HG02588 (cell line): ENCODE data around the gene NFIX.

ENCODE experiments used
- ATAC-seq: cut with Tn5 transposase; IDR thresholded peaks from one replicate; pipeline ENCODE4 v1.9.1; 2021; ENCODE audit warnings: mild to moderate bottlenecking, moderate library complexity; ENCODE audit not compliant: unreplicated experiment

NFIX gene

DNA sequence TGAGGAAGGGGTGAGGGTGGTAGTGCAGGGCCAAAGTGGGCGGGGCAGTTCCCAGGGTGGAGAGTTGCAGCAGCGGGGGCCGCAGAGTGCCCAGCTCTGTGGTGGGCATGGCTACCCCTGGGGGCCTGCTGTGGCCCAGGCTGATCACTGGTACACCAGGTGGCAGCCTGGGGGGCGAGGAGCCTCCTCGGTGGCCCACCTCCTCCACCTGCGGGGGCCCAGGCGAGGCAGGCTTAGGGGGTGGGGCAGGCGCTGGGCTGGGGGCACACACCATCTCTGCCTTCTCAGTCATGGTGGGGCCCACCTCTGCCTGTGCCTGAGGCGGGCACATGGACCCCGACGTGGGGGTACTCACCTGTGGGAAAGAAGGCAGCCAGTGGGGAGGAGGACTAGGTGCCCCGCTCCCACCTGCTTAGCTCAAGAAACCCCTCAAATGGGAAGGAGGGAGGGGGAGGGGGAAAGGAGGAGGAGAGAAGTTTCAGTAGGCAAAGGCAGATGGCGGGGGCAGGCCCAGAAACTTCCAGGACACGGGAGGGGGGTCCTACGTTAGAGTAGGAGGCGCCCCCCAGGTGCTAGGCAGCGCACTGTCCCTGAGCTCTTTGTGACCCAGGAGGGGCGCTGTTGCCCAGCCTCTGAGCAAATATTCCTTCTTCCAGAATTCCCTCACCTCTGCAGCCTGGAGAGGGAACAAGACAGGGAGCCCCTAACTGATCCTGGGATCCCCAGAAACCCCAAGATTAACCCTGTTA lies 105.7 kb downstream of the NFIX start:
- ATAC-seq, result no peak

GRCh38 chr19:13101590-13102415 lies 106.5 kb downstream of the NFIX start:
- ATAC-seq, result no peak

DNA sequence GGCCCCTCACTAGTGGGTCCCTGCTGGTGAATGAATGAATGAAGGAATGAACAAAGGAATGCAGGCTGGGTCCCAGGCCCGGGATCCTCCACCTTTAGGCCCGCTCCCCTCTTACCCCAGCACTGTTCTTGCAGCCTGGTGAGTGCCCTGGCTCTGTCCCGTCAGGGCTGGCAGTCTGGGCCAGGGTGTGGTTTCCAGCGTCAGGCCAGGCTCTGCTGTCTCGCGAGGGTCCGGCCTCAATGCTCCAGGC lies 107.1 kb downstream of the NFIX start:
- no peak for ATAC-seq

DNA sequence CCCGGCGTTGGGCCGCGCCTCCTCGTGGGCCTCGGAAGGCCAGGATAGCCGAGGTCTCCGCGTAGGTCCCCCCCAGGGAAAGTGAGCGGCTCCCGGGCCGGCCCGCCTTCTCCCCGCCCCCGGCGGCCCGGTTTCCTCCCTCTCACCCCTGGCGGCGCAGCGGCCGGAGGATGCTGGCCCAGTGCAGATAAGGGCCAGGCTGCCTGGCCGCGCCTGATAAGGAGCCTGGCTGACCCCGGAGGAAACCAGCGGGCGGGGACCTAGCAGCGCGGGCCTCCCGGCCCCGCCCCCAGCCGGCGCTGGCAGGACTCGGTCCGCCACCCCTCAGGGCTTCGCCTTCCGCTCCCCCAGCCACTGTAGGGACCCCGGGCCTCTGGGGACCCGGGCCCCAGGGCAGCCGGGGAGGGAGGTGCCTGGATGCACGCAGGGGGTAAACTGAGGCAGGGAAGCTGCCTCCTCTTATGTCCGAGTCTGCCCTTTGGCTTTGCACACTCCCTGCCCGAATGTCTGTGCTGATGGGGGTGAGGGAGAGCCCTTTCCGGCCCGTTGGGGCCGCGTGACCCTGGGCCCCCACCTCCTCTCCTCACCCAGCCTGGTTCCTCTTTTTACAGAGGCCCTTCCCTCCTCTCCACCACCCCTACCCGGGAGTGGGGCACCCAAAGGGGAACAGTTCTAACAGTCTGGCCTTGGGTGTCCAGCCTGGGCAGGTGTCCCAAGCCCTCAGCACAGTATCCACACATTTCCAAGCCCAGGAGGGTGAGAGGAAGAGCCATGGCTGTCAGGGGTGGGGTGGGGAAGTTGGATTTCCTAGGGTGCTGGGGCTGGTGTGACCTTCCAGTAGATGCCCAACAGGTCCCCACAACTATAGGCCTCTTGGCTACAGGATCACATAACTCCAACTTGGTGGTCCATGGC lies 107.6 kb downstream of the NFIX start, which contains the start of gene LYL1:
TSS of gene LYL1 (minus strand) at position 193 of the 915 bp plus-strand sequence. CDS start 1,687 bp downstream, outside the sequence.
- peak; percentile 30 for ATAC-seq

DNA sequence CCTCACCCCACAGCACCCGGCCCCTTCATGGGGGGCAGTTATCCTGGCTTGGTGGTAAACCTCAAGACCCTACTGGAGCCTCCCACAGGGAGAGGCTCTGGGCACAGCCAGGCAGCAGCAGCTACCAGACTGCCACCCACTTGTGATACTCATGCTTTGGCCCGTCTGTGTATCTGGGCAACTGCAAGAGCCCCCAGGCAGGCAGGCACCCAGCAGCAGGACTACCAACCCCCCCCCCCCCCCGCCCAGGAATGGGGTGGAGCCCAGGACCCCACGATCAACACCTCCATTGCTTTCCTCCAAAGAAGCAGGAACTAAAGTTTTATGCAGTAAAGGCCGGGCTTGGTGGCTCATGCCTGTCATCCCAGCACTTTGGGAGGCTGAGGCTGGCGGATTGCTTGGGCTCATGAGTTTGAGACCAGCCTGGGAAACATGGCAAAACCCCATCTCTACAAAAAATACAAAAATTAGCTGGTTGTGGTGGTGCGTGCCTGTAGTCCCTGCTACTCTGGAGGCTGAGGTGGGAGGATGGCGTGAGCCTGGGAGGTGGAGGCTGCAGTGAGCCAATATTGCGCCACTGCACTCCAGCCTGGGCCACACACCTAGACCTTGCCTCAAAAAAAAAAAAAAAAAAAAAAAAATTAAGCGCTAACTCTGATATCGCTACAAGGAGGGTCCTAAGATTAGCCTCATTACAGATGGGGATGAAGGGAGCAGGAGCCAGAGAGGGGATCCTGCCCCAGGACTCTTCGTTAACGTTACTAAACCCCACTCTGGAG lies 108.5 kb downstream of the NFIX start:
- ATAC-seq, result no peak

- no peak for ATAC-seq
Observed at GRCh38 chr19:13104360-13104847, 109.1 kb downstream of the NFIX start.

- ATAC-seq, result no peak
Observed at GRCh38 chr19:13104848-13105711, 109.8 kb downstream of the NFIX start.

GRCh38 chr19:13109361-13110098 lies 114.3 kb downstream of the NFIX start:
- ATAC-seq, result no peak

- ATAC-seq, result no peak
Observed at GRCh38 chr19:13110099-13110610, 114.9 kb downstream of the NFIX start.

GRCh38 chr19:13112555-13112954 lies 117.3 kb downstream of the NFIX start:
- ATAC-seq, result no peak

DNA sequence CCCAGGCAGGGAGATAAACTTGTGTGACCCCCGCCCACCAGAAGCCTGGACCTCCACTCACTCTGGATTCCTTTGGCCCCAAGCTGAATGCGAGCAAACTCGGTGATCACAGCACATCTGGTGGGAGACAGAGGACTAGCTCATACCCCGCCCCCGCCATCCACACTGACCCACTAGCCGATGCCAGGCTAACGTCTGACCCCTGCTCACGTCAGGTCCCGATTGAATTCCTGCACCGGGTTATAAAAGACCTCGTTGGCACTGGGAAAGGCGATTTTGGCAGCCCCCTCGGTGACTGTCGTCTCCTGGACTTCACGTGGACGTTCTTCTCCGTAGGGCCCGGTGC lies 120.6 kb downstream of the NFIX start:
- no peak for ATAC-seq

DNA sequence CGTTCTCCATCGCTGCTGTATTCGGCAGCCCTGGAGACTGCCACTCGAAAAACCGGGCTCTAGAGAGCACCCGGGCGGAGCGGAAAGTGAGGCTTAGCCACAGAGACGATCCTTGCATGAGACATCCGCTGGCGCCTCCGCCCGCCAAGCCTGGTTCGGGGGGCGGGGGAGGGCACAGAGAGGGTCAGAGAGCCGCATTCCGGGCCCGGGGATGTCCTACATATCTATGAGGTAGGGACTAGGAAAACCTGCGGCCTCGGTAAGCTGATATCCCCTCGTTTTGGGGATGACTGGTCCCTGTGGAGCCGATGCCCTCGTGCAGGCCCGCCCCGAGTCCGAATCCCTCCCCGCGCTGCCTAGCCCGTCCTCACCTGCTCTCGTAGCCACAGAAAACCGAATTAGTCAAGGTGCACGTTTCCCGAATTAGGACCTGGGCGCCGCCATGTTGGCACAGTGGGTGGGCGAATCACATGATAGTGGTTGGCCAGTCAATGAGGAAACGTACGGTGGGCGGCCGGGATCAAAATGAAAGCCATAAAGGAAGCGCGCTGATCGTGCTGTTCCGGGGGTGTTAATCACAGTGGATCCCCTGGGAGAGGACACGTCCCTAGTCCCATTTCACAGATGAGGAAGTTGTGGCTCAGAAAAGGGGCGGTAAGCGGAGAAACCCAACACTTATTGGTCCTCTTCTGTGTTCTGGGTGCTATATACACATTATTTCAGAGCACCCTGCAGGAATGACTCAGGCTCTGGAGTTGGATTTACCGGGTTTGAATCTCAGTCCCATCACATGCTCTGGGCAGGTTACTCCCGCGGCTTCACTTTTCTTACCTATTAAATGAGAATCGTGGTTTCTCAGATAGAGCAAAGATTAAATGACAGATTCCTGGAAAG lies 121.3 kb downstream of the NFIX start, which contains the start of gene TRMT1:
TSS of gene TRMT1 (minus strand) at position 459 of the 894 bp plus-strand sequence. CDS start at position 118, 341 bp downstream.
- ATAC-seq, result peak; percentile 44

DNA sequence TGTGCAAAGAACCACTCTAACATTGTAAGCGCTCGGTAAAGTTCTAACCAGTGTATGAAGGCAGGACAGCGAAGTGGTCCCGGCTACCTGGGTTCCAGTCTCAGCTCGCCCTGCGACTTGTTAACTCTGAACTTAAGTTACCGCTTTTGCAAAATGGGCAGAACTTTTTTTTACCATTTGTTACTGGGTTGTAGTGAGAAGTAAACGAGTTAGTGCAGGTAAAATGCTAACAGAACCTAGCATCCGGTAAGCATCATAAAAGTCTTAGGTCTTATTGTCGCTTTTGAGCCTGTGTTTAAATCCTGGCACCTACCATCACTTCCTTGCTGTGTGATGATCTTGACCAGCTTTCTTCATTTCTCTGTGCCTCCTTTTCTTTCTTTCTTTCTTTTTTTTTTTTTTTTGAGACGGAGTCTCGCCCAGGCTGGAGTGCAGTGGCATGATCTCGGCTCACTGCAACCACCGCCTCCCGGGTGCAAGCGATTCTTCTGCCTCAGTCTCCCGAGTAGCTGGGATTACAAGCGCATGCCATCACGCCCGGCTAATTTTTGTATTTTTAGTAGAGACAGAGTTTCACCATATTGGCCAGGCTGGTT lies 122.0 kb downstream of the NFIX start:
- no peak for ATAC-seq

DNA sequence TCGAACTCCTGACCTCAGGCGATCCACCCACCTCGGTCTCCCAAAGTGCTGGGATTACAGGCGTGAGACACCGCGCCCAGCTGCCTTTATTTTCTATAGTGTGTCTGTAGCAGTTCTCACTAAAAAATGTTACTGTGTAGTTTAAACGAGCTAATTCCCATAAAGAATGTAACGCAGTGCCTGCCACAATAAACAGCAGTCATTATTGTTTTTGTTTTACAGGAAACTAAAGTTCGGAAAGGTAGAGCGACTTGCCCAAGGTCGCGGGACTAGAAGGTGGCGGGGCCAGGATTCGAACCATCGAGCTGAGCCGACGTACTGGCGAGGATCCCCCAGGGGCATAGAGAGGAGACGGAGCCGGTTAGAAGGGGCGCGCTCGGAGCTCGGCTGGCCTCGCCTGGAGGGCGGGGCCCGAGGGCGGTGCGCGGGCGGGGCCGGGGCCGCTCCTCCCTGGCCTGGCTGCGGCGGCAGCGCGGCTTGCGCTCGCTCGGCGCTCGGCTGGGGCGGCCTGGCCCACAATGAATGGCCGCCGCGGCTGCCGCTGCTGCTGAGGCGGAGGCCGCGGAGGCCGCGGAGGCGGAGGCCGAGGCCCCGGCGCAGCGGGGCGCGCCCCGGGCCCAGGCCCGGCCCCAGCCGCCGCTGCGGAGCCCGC lies 122.6 kb downstream of the NFIX start, which contains the start of gene NACC1:
TSS of gene NACC1 (plus strand) at position 493 of the 652 bp plus-strand sequence. CDS start 16,944 bp downstream, outside the sequence.
- ATAC-seq, result peak; percentile 57

- ATAC-seq, result no peak
Observed at GRCh38 chr19:13118424-13119193, 123.3 kb downstream of the NFIX start.

DNA sequence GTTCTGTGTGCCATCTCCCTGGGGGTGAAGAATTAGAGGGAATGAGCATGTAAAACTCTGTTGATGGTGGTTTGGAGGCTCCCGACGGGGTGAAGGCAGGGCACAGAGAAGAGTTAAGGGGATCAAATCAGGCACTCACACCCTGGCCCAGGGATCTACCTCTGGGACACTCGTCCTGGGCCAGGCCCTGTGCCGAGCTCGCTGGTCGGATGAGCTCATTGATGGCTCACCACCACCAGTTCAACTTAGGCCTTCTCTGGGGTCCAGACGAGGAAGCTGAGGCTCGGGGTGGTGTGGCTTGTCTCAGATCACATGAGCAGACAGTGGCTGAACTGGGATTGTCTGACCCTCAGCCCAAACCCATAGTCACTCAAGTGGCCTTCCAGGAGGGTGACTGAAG lies 124.4 kb downstream of the NFIX start:
- ATAC-seq, result no peak
